NOMO-1 treated with dmso at 0.1 percent for 144 hours (cell line): Measurements from ENCODE around the gene AS3MT.
"Not testable (repeated sequence)": the region's sequence is repeated elsewhere in the genome, so short reads cannot be mapped to it uniquely, and the experiment has no call there.

Experiments used
- DNase-seq: peaks from one replicate; lab custom pipeline; 2025; ENCODE audit not compliant: unreplicated experiment; lab: John Stamatoyannopoulos, UW

AS3MT gene, protein sequence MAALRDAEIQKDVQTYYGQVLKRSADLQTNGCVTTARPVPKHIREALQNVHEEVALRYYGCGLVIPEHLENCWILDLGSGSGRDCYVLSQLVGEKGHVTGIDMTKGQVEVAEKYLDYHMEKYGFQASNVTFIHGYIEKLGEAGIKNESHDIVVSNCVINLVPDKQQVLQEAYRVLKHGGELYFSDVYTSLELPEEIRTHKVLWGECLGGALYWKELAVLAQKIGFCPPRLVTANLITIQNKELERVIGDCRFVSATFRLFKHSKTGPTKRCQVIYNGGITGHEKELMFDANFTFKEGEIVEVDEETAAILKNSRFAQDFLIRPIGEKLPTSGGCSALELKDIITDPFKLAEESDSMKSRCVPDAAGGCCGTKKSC

DNA sequence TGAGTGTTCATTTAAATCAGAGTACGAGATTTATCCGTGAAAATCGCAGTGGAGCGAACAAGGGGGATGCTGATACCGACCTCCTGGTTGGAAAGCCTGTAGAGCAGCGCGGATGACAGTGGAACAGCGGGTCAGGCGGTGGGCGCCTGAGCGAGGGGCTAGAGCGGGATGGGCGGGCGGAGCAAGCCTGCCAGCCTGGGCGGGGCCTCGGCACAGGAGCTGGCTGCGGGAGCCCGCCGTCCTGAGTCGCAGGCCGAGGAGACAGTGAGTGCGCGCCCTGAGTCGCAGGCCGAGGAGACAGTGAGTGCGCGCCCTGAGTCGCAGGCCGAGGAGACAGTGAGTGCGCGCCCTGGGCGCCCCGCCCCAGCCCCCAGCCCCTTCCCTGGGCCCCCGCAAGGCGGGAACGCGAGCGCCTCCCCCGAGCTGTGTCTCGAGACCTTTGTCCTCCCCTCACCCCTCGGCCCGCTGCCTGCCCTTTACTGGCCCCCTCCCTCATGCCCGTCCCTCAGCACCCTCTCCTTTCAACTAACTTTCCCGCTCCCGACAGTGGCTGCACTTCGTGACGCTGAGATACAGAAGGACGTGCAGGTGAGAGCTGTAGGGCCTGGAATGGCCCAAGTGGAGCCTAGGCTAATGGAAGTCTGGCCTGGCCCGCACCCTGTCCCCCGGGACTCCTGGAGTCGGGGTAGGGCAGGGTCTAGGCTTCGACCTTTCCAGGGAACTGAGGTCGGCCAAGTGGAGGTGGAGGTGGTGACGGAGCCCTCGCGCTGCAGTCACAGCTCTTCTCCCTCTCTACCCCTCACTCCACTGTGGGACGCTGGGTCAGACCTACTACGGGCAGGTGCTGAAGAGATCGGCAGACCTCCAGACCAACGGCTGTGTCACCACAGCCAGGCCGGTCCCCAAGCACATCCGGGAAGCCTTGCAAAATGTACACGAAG is at the start of gene AS3MT:
AS3MT (plus strand) TSS at position 213 of the 941 bp plus-strand sequence; CDS start at position 336, 123 bp downstream.
- DNase-seq: no peak

DNA sequence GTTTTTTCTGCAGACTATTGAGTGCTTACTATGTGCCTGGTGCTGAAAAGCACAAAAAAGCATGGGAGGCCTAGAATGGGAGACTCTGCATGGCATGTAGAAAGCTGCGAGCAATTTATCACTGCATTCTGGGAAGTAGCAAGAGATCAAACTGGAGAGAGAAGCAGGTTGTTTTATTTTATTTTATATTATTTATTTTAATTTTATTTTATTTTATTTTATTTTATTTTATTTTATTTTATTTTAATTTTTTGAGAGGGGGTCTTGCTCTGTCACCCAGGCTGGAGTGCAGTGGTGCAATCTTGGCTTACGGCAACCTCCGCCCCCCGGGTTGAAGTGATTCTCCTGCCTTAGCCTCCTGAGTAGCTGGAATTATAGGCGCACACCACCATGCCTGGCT is 49.3 kb upstream of the AS3MT start:
- DNase-seq: not testable (repeated sequence)

DNA sequence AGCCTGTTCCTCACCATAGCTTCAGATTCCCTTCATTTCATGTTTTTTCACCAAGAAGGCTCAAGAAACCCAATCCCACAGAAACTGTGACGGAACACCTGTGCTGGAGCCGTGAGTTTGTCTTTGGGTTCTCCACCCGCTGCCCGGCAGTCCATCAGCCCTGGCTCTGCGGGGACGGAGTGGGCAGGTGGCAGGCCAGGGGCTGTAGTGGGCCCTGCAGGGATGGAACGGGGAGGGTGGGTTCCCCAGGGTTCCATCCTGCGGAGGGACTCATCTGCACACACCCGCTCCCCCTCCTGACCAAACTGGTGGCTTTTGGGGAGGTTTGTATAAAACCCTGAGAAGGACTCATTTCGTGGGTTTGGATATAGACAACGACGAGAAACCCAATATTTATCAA is 47.0 kb upstream of the AS3MT start:
- no peak for DNase-seq

DNA sequence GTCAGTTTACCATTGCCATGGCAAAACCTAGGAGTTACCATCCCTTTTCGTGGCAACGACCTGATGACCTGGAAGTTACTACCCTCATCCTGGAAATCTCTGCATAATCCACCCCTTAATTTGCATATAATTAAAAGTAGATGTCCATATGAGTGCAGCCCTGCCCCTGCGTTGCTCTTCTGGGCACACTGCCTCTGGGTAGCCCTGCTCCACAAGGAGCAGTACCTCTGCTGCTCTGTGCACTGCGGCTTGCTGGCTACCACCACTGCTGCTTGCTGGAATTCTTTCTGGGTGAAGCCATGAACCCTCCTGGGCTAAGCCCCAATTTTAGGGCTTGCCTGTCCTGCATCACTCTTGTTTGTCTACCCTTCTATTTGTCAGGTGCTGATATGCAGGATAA is 44.6 kb upstream of the AS3MT start:
- DNase-seq: no peak

DNA sequence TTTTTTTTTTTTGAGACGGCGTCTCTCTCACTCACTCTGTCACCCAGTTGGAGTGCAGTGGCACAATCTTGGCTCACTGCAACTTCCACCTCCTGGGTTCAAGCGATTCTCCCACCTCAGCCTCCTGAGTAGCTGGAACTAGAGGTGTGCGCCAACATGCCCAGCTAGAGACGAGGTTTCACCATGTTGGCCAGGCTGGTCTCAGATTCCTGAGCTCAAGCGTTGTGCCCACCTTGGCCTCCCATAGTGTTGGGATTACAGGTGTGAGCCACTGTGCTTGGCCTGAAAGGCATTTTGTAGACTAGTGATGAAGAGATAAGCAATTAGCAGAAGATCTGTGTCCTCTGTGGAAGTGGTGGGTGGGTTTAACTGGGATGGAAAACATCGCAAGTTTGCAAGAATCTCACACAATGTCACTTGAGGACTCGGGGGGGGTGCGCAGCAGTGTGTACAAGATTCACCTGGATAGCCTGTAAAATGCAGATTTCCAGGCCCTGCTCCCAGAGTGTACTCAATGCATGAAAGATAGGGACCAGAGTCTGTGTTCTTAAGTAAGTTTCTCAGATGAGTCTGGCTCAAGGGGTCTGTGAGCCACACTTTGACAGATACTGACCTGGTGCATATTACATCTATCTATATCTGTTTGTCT is 43.0 kb upstream of the AS3MT start:
- no peak for DNase-seq

DNA sequence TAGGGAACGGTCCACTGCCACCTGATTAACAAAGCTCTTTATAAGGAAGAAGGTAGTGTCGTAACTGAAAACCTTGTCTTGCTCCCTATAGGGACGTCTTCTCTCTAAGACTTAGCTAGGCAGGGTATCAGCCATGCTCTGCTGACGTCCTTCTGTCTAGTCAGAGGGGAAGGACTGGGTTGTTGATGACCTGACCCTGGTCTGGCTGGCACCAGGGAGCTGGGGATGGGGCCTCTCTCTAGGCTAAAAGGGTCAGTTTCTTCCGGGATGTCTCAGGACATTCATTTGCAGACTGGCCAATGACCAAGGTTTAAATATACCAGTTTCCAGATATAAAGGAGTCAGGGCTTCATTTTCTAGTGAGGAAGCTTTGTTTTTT is 41.7 kb upstream of the AS3MT start:
- no peak for DNase-seq

DNA sequence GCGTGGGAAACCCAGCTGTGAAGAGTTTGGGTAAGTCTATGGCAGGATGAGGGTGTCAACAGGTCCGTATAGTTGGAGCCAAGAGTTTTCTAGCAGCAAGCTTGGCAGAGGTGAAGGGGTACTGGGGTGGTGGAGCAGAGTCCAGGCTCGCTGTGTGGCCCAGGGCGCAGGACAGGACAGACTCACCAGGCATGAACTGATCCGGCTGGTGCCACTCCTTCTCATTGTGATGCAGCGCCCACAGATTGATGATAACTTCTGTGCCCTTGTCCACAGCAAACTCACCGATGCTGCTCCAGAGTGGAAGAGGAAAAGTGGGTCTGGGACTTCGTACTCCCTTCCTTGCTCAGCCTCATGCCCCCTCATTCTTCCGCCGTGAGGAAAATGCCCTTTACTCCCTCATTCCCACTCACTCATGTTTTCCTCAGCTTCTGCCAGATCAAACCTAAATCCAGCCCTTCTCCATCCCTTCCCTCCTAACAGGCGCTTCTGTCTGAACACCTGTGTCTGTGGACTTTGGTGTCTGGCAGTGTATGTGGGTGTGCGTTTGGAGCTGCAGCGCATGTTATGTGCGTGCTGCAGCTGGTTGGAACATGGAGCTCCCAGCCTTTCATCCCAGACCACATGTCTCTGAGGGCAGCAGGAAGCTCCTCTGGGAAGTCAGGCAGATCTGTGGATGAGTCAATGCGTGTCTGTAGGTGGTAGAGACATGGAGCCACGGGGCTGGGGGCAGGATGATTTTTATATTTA is 37.8 kb upstream of the AS3MT start:
- DNase-seq: no peak

DNA sequence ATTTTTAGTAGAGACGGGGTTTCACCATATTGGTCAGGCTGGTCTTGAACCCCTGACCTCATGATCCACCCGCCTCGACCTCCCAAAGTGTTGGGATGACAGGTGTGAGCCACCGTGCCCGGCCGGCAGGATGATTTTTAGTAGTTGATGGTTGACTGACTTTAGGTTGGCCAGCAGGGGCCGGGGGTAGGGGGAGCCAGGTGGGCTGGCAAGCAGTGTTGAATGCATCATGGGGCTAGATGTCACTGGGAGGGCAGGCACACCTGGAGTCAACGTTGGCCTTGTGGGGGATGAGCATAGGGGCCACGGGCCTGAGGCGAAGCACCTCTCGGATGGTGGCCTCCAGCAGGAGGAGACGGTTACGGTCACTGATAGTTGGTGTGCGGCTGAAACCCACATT is 37.0 kb upstream of the AS3MT start:
- no peak for DNase-seq

DNA sequence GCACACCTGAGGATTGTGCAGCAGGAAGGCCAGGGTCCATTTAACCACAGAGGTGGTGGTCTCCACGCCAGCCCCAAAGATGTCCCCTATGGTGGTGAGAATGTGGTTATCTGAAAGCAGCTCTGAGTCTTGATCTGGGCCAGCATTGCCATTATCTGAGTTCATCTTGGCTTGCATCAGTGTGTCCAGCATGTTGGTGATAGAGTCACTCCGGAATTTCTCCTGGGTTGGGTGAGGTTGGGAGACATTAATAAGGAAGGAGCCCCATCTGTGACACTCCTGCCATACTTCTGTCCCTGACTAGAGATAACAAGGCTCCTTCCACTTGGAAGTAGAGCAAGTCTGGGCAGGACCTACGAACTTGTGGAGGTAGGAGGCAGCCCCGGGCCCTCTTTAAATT is 36.3 kb upstream of the AS3MT start:
- DNase-seq: no peak

DNA sequence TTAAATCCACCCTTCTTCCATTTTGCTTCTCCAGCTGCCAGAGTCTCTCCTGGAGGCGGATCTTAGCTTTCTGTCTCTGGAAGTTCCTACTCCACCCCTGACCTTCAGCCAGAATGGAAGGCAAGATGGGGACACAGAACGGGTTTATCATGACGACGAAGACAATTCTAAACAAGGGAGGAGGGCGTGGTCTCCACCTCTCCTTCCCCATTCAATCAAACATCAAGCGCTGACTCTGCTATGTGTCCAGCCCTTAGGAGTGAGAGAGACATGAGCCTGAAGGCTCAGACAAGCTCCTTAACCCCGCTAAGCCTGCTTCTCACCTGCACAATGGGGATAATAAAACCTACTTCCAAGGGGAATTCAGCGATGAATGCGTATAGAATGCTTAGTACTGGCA is 35.1 kb upstream of the AS3MT start:
- no peak for DNase-seq

DNA sequence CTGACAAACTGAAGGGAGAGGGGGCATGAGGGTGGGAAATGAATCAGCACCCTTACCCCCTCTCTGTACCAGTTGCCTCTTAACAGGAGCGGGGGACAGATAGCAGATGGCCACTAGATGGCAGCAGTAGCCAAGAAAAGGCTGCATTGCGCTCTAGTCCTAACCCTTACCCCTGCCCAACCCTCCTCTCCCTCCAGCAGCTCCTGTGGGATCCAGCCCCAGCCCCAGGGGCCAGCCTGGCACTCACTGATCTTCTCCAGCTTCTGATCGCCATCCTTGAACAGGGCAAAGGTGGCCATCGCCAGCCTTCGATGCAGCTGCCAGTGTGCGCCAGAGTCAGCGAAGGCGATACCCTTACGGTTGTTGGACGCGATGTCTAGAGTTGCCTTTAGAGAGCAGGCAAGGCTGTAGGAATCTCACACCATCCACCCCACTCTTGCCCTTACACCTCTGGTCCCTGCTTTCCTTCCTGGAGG is 34.2 kb upstream of the AS3MT start:
- peak; percentile 57 for DNase-seq

DNA sequence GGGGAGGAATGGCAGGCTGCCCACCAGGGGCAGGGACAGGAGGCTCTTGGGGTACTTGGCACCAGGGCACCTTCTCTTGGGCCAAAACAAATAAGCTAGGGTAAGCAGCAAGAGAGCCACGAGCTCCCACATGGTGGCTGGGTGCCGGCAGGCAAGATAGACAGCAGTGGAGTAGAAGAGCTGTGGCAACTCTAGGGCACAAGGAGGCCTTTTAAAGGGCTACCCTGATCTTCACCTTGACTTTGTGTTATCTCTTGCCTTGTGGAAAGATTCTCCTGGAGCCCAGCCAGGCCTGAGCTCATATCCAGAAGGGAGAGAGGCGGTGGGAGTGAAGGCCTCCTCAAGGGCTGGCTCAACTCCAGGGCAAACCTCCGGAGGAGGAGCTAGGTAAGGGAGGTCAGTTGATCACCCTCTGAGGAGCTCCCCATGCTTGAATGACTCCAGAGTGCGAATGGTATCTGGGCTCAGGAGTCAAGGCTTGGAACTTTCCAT is 32.0 kb upstream of the AS3MT start, which contains the start of gene CYP17A1:
CYP17A1 (minus strand) TSS at position 184 of the 492 bp plus-strand sequence; CDS start at position 132, 52 bp downstream.
- DNase-seq: no peak

DNA sequence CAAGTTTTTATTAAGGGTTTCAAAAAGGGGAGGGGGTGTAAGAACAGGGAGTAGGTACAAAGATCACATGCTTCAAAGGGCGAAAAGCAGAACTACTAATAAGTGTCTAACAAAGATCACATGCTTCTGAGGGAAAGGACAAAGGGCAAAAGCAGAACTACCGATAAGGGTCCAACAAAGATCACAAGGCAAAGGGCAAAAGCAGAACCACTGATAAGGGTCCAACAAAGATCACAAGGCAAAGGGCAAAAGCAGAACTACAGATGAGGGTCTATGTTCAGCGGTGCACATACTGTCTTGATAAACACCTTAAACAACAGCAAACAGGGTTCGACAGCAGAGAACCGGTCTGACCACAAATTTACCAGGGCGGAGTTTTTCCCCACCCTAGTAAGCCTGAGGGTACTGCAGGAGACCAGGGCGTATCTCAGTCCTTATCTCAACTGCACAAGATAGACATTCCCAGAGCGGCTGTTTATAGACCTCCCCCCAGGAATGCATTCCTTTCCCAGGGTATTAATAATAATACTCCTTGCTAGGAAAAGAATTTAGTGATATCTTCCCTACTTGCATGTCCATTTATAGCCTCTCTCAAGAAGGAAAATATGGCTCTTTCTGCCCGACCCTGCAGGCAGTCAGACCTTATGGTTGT is 30.9 kb upstream of the AS3MT start:
- not testable (repeated sequence) for DNase-seq

DNA sequence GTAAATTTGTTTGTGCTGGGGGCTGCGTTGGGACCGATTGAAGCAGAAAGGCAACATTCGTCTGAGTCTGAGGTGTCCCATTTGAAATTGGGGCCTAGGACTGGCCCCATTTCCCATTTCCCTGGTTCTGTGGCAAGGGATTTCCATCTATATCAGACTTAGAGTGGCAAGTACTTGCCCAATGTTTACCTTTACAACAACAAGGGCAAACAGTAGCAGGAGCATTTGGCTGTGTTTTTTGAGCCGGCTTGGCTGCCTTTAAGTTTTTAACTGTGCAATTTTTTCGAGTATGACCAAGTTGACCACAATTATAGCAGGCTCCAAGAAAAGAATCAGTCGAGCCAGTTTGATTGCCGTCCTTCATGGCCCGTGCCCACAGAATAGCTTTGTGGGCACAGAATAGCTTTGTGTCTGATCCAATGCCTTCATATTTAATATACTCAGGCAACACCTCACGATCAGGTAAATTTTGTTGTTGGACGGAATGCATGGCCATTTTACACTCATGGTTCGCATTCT is 27.4 kb upstream of the AS3MT start:
- no peak for DNase-seq

DNA sequence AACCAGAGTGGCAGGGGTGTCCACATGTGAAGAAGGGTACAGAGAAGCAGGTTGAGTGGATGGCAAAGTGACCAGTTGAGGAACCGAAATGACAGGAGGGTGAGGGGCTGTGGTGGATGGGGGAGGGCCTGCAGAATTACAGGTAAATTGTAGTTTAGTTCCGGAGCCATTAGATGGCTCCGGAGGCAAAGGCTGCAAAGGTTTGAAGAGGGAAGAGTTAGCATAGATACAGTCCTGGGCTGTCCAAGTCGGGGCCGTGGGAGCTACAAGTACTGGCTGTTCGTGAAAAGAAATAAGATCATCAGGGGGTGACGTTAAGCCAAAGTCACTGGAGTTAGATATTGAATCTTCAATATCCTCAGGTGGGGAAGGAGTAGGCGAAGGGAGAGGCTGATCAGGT is 26.1 kb upstream of the AS3MT start:
- DNase-seq: not testable (repeated sequence)

DNA sequence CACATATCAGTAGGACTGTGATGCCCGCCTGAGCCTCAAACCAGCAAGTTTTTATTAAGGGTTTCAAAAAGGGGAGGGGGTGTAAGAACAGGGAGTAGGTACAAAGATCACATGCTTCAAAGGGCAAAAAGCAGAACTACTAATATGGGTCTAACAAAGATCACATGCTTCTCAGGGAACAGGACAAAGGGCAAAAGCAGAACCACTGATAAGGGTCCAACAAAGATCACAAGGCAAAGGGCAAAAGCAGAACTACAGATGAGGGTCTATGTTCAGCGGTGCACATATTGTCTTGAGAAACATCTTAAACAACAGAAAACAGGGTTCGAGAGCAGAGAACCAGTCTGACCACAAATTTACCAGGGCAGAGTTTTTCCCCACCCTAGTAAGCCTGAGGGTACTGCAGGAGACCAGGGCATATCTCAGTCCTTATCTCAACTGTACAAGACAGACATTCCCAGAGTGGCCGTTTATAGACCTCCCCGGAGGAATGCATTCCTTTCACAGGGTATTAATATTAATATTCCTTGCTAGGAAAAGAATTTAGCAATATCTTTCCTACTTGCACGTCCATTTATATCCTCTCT is 25.0 kb upstream of the AS3MT start:
- not testable (repeated sequence) for DNase-seq

DNA sequence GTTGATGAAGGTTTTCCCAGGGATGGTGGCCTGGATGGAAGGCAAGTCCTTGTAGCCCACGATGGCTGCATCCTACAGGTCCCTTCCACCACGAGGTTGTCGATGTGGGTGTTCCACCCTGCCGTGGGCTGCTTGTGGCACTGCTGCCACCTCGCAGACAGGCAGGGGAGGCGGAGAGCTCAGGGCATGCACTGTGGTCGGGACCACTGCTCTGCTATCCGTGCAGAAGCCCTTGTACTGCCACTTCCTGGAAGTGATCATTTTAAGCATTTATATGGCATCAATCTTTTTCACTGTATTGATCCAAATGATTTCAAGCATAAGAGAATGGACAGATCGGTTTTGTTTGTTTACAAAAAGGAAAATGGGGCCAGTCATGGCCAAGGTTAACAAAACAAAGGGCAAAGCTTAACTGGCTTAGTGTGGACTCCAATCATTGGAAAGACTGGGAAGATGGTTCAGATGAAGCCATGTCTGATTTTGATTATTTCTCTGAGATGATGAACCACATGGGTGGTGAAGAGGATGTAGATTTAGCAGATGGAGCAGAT is 23.8 kb upstream of the AS3MT start:
- DNase-seq: no peak

DNA sequence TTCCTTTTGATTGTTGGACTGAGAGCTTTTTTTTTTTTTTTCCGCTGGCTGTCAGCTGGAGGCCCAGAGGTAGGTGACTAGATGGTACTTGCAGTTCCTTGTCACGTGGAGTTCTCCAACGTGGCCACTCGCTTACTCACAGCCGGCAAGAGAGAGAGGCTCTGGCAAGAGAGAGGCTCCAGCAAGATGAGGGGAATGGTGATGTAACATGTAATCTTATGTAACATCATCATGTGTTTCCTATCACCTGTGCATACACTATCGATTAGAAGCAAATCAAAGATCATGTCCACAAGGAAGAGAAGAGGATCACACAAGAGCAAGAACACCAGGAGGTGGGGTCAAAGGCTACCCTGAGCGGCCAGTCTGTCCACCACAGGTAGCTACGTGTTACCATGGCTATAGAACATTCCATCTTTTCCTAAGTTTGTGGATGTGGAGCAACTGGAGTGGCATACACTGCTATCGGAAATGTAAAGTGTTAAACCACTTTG is 19.2 kb upstream of the AS3MT start:
- no peak for DNase-seq

DNA sequence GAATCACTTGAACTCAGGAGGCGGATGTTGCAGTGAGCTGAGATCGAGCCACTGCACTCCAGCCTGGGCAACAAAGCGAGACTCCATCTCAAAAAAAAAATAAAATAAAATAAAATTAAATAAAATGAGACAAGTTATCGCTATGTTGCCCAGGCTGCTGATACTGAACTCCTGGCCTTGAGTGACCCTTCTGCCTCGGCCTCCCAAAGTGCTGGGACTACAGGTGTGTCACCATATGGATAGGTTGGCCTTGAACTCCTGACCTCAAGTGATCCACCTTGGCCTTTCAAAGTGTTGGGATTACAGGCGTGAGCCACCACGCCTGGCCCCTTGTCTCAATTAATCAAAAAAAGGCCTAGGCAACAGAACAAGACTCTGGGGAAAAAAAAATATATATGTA is 16.0 kb upstream of the AS3MT start:
- not testable (repeated sequence) for DNase-seq
